CD4-positive, alpha-beta T cell (primary cell): Measurements from ENCODE around the gene IDH3B. TPM values are rescaled to one million over a fixed set of nuclear protein-coding genes. Genes with fewer than 3 reads are reported as not detected.
"Not testable (repeated sequence)": the region's sequence is repeated elsewhere in the genome, so short reads cannot be mapped to it uniquely, and the experiment has no call there.

ENCODE experiments used
- ATAC-seq: fragments of 200-7000 bp; cut with Tn5 transposase; one replicate; pipeline ENCODE4 v1.10.0; 2022; ENCODE audit warnings: mild to moderate bottlenecking; ENCODE audit not compliant: poor library complexity
- CTCF ChIA-PET: fragments of 350-600 bp; sonication (Branson Sonifier 250); formaldehyde crosslinking; loops from one replicate; lab custom pipeline; 2021; ENCODE audit warnings: antibody characterized with exemption, inconsistent platforms; lab: Charles Lee
- POLR2A ChIA-PET: fragments of 350-600 bp; sonication (Branson Sonifier 250); formaldehyde crosslinking; loops from one replicate; lab custom pipeline; 2021; ENCODE audit warnings: antibody characterized with exemption, inconsistent platforms; lab: Charles Lee
- DNase-seq, 14 experiments: peaks; one replicate each; pipeline ENCODE4 v3.0.0-alpha.2; 2013 to 2020; ENCODE audit warnings: mixed read lengths in 2 of 14
- H3K27ac ChIP-seq, 2 donors: one replicate each; pipeline versions ENCODE4 v1.5.1 to v1.7.0; 2013; ENCODE audit warnings: low read length in 2 of 2, low read depth in 1 of 2, mild to moderate bottlenecking in 1 of 2
- H3K27me3 ChIP-seq, 2 experiments: 1 replicate in 1 of 2; 2 replicates in 1 of 2; pipeline versions ENCODE4 v1.6.1 to v1.7.0; 2013; ENCODE audit warnings: low read length in 2 of 2, control low read depth in 1 of 2, mild to moderate bottlenecking in 1 of 2, moderate library complexity in 1 of 2; ENCODE audit not compliant: insufficient read depth in 2 of 2, control insufficient read depth in 1 of 2
- H3K36me3 ChIP-seq: one replicate; pipeline ENCODE4 v1.6.1; 2013; ENCODE audit warnings: low read length, control low read depth; ENCODE audit not compliant: insufficient read depth
- H3K4me1 ChIP-seq: one replicate; pipeline ENCODE4 v1.6.1; 2013; ENCODE audit warnings: low read length, control low read depth; ENCODE audit not compliant: insufficient read depth
- H3K4me3 ChIP-seq: one replicate; pipeline ENCODE4 v1.5.1; 2013; ENCODE audit warnings: mild to moderate bottlenecking, low read length, moderate library complexity
- H3K9me3 ChIP-seq, 2 experiments: 1 replicate in 1 of 2; 2 replicates in 1 of 2; pipeline versions ENCODE4 v1.6.1 to v1.7.0; 2013; ENCODE audit warnings: low read length in 2 of 2, mild to moderate bottlenecking in 2 of 2, control low read depth in 1 of 2, moderate library complexity in 1 of 2; ENCODE audit not compliant: control insufficient read depth in 1 of 2, insufficient read depth in 1 of 2
- H3K27ac Mint-ChIP-seq: one replicate; pipeline ENCODE4 v1.8.0; 2020; ENCODE audit warnings: mixed read lengths
- H3K27me3 Mint-ChIP-seq: one replicate; pipeline ENCODE4 v1.8.0; 2021; ENCODE audit warnings: mixed read lengths
- H3K36me3 Mint-ChIP-seq: one replicate; pipeline ENCODE4 v1.8.0; 2021; ENCODE audit warnings: low read depth, mixed read lengths
- H3K4me1 Mint-ChIP-seq: one replicate; pipeline ENCODE4 v1.8.0; 2021; ENCODE audit warnings: low read depth, mixed read lengths
- H3K4me3 Mint-ChIP-seq: one replicate; pipeline ENCODE4 v1.8.0; 2020; ENCODE audit warnings: mild to moderate bottlenecking, mixed read lengths
- H3K9me3 Mint-ChIP-seq: one replicate; pipeline ENCODE4 v1.8.0; 2020; ENCODE audit warnings: mixed read lengths
- intact Hi-C, 2 experiments: fragments of 100-400 bp; cut with DNase I in 1 of 2; cut with micrococcal nuclease in 1 of 2; formaldehyde crosslinking; loops; one replicate each; pipeline versions ENCODE4 v1.15.1 to v1.9.0; 2023 to 2025; cut with DNase I, micrococcal nuclease
- total RNA-seq, 174 experiments: library from RNA in 2 of 174; stranded (reverse) in 2 of 174; gene quantifications; one replicate each; pipeline ENCODE4 v1.2.3 and lab custom pipeline; 2021 to 2026
- TF ChIP-seq, protein P1 (sequence below): fragments of 200-600 bp; IDR thresholded peaks from one replicate; pipeline ENCODE4 v1.8.0; 2022; ENCODE audit warnings: antibody characterized with exemption, mild to moderate bottlenecking

Gene IDH3B
- total RNA-seq, 2 experiments from 2014 or later: 171 to 181 TPM

DNA sequence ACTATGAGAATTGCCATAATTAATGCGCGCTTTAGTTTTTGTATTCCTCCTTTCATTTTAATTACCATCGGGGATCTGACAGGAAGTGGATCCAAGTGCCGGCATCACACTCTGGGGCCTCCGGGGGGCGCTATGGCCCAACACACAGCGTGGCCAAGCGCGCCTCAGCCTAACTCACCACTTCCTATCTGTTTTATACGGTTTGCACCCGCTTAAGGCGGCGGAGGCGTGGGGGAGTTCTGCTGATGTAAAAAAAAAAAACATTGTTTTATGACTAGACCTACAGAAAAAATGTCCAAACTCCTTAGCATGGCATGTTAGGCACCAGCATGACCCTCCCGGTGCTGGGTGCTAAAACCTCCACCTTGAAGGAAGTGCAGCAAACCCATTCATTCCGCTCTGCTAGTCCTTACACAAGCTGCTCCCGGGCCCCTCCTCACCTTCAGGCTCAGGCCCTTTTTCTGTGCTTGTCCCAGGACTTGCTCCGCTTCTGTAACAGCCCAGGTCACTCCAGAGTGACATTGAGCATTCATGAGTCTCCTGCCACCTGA, 24.1 kb upstream of the IDH3B start:
- Mint-ChIP-seq H3K36me3 (peaks cover 4% of the 10 kb centered on the region), H3K4me1 (peaks cover 25% of the 10 kb centered on the region), H3K4me3 (peak overlapping the region; percentile 66), H3K27ac (no peak overlapping the region), H3K27me3 (peaks cover 35% of the 10 kb centered on the region), H3K9me3 (no peaks in the 10 kb centered on the region)
- ChIA-PET POLR2A (interaction anchor here (0.5 to 3.0 kb wide), 5 partner anchors 41 to 153 kb away, joined by 3 to 18 read pairs (median 3); partner anchors contain the start of gene VPS16), CTCF (interaction anchor here (0.8 to 4.3 kb wide), 10 partner anchors 14 to 164 kb away, joined by 3 to 29 read pairs (median 4); partner anchors contain the start of gene IDH3B)
- H3K27me3 ChIP-seq: peaks cover 0 to 3% of the 10 kb centered on the region in 2 experiments
- no peaks in the 10 kb centered on the region for H3K36me3 ChIP-seq
- H3K4me3 ChIP-seq: no peak overlapping the region
- intact Hi-C loops: loop anchor here (1.0 to 10.0 kb wide), 8 partner anchors 25 to 627 kb away; partner anchors contain the start of gene PTPRA (in 1 of the 2)
- ATAC-seq (peak; percentile 94), DNase-seq (peak; percentile 67 to 90 (median 77))
- no peak overlapping the region for H3K27ac ChIP-seq
- peaks cover 22% of the 10 kb centered on the region for H3K4me1 ChIP-seq
- TF ChIP-seq, protein P1, sequence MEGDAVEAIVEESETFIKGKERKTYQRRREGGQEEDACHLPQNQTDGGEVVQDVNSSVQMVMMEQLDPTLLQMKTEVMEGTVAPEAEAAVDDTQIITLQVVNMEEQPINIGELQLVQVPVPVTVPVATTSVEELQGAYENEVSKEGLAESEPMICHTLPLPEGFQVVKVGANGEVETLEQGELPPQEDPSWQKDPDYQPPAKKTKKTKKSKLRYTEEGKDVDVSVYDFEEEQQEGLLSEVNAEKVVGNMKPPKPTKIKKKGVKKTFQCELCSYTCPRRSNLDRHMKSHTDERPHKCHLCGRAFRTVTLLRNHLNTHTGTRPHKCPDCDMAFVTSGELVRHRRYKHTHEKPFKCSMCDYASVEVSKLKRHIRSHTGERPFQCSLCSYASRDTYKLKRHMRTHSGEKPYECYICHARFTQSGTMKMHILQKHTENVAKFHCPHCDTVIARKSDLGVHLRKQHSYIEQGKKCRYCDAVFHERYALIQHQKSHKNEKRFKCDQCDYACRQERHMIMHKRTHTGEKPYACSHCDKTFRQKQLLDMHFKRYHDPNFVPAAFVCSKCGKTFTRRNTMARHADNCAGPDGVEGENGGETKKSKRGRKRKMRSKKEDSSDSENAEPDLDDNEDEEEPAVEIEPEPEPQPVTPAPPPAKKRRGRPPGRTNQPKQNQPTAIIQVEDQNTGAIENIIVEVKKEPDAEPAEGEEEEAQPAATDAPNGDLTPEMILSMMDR: peak; percentile 78
- no peaks in the 10 kb centered on the region for H3K9me3 ChIP-seq

DNA sequence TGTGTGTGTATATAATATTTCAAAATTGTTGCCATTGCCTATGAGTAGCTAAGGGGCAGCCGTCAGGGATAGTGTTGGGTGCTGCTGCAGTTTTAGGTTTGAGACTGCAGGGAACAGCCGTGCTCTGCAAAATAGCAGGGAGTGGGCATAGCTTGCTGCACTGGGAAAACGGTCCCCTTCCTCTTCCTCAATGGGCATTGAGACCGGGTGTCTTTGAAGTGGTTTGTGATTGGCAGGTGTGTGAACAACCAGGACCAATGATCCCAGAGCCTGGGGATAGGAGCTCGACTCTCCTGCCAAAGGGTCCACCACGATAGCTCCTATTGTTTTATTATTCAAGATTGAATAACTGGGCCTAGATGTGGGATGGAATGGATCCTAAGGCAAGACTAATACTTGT, 23.5 kb upstream of the IDH3B start:
- ATAC-seq (no peak), DNase-seq (no peak)
- TF ChIP-seq, protein P1: no peak
- peaks cover 25% of the 10 kb centered on the region for H3K4me1 Mint-ChIP-seq
- peaks cover 4% of the 10 kb centered on the region for H3K36me3 Mint-ChIP-seq
- intact Hi-C loops: loop anchor here in 1 of 2 experiments (10.0 kb wide), 1 partner anchor 627 kb away; no protein-coding TSS in a partner anchor
- peaks cover 41% of the 10 kb centered on the region for H3K27me3 Mint-ChIP-seq
- no peaks in the 10 kb centered on the region for H3K9me3 Mint-ChIP-seq
- H3K27ac ChIP-seq: no peak overlapping the region
- H3K4me3 Mint-ChIP-seq: peak overlapping the region; percentile 25
- no peak overlapping the region for H3K27ac Mint-ChIP-seq
- POLR2A ChIA-PET: interaction anchor here (0.5 to 3.0 kb wide), 7 partner anchors 23 to 303 kb away, joined by 3 to 18 read pairs (median 4); partner anchors contain the start of genes IDH3B and VPS16
- no peaks in the 10 kb centered on the region for H3K9me3 ChIP-seq
- H3K4me3 ChIP-seq: no peak overlapping the region
- CTCF ChIA-PET: interaction anchor here (0.8 to 4.3 kb wide), 7 partner anchors 24 to 164 kb away, joined by 3 to 29 read pairs (median 6); partner anchors contain the start of gene IDH3B
- H3K27me3 ChIP-seq: peaks cover 0 to 3% of the 10 kb centered on the region in 2 experiments
- no peaks in the 10 kb centered on the region for H3K36me3 ChIP-seq
- peaks cover 22% of the 10 kb centered on the region for H3K4me1 ChIP-seq

DNA sequence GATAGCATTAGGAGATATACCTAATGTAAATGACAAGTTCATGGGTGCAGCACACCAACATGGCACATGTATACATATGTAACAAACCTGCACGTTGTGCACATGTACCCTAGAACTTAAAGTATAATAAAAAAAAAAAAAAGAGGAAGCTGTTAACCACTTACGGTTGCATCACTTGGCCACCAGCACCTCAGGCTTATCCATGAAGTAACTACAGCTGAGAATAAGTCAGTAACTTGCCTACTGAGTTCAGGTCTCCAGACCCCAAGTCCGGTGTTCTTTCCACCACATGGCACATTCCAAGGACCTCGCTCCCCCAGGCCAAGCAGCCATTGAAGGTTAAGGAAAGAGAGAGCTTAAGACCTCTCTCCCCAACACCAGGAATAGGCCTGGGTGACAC, 20.8 kb upstream of the IDH3B start:
- Mint-ChIP-seq H3K27me3 (peaks cover 34% of the 10 kb centered on the region), H3K4me1 (peaks cover 11% of the 10 kb centered on the region)
- H3K27ac Mint-ChIP-seq, CTCF ChIA-PET, ATAC-seq, H3K9me3 Mint-ChIP-seq, H3K4me3 Mint-ChIP-seq, H3K9me3 ChIP-seq, H3K4me3 ChIP-seq, H3K36me3 Mint-ChIP-seq, H3K36me3 ChIP-seq, H3K27ac ChIP-seq: not testable (repeated sequence)
- Histone ChIP-seq H3K27me3 (peaks cover 7 to 11% of the 10 kb centered on the region in 2 experiments), H3K4me1 (peaks cover 14% of the 10 kb centered on the region)
- DNase-seq: peak in 1 of 14 experiments; percentile 25
- intact Hi-C loops: loop anchor here in 1 of 2 experiments (10.0 kb wide), 1 partner anchor 630 kb away; no protein-coding TSS in a partner anchor
- POLR2A ChIA-PET: interaction anchor here (0.6 kb wide), 1 partner anchor 19 kb away, joined by 3 read pairs; no protein-coding TSS in a partner anchor

DNA sequence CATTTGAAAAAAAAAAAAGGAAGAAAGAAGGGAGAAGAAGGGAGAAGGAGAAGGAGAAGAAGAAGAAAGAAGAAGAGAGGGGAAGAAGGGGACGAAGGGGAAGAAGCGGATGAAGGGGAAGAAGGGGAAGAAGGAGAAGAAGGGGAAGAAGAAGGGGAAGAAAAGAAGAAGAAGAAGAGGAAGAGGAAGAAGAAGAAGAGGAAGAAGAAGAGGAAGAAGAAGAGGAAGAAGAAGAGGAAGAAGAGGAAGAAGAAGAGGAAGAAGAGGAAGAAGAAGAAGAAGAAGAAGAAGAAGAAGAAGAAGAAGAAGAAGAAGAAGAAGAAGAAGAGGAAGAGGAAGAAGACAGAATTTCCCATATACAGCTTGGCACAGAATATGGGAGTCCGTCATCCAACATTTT, 18.0 kb upstream of the IDH3B start:
- H3K9me3 Mint-ChIP-seq, H3K36me3 ChIP-seq, H3K4me1 ChIP-seq, H3K27ac ChIP-seq, POLR2A ChIA-PET, H3K4me3 Mint-ChIP-seq, H3K27ac Mint-ChIP-seq, H3K36me3 Mint-ChIP-seq, ATAC-seq, H3K4me1 Mint-ChIP-seq, H3K9me3 ChIP-seq, DNase-seq, CTCF ChIA-PET, H3K4me3 ChIP-seq: not testable (repeated sequence)
- peaks cover 7 to 11% of the 10 kb centered on the region in 2 experiments for H3K27me3 ChIP-seq
- H3K27me3 Mint-ChIP-seq: peaks cover 33% of the 10 kb centered on the region
- intact Hi-C loops: loop anchor here in 1 of 2 experiments (10.0 kb wide), 1 partner anchor 633 kb away; no protein-coding TSS in a partner anchor
